Measurements from ENCODE around the gene DRD4.
"Not testable (repeated sequence)": the region's sequence is repeated elsewhere in the genome, so short reads cannot be mapped to it uniquely, and the experiment has no call there.

DRD4 gene

DNA sequence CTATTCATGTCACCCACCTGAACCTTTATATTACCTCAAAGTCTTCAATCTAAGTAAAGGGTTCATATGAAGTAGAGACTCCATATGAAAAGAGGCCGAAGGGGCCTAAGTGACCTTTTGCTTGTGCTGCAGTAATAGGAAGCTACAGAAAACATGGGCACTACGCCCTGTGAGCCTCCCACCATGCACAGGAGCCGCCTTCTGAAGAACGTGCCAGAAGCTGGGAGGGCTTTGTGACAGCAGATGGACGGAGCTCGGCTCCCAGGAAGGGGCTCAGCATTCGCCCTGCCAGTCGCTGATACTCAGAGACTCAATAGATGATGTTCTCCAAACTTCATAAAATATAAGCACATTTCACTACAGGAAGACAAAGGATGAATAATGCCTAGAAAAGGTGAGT is 36.8 kb downstream of the DRD4 start:
- no peak for DNase-seq (ENCODE audit: low read depth in 2 of 2, low spot score in 1 of 2)

DNA sequence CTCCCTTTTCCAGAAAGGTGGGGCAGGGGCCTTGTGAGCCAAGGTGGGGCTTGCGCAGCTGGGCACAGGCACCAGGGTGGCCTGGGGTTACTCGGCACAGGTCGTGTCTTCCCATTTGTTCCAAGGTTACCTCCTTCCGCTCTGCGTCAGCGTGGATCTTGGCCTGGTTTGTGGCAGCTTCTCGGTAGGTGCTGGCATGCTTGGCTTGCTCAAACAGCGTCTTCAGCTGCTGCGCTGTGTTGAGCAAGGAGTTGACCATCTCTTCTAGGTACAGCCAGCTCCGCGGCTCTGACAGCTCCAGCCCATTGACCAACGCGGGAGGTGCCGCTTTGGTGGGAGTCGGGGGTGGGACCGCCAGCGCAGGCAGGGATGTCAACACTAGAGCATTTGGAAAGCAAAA is 37.3 kb downstream of the DRD4 start:
- no peak for DNase-seq (ENCODE audit: low read depth in 2 of 2, low spot score in 1 of 2)

GRCh38 chr11:678297-678696 is 41.2 kb downstream of the DRD4 start:
- no peak for DNase-seq (ENCODE audit: low read depth in 2 of 2, low spot score in 1 of 2)

GRCh38 chr11:679271-680207 is 42.5 kb downstream of the DRD4 start:
- DNase-seq (ENCODE audit: low read depth in 2 of 2, low spot score in 1 of 2) = no peak

DNA sequence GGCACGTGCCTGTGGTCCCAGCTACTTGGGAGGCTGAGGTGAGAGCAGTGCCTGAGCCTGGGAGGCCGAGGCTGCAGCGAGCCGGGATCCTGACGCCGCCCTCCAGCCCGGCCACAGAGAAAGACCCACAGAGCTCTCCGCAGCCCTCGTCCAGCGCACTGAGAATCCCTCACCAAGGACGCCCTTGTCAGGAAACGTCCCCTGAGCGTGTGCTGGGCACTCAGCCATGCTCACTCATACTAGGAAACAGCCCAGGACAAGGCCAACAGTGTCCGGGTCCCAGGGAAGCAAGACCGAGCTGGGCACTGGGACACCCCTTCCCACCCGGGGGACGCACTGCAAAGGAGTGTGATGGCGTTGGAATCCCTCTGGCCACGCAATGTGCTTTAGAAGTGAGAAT is 43.4 kb downstream of the DRD4 start:
- no peak for DNase-seq (ENCODE audit: low read depth in 2 of 2, low spot score in 1 of 2)

- no peak for DNase-seq (ENCODE audit: low read depth in 2 of 2, low spot score in 1 of 2)
Observed at GRCh38 chr11:680970-681369, 43.9 kb downstream of the DRD4 start.

GRCh38 chr11:686451-687243 is 49.6 kb downstream of the DRD4 start:
- no peak for DNase-seq (ENCODE audit: low read depth in 2 of 2, low spot score in 1 of 2)

DNA sequence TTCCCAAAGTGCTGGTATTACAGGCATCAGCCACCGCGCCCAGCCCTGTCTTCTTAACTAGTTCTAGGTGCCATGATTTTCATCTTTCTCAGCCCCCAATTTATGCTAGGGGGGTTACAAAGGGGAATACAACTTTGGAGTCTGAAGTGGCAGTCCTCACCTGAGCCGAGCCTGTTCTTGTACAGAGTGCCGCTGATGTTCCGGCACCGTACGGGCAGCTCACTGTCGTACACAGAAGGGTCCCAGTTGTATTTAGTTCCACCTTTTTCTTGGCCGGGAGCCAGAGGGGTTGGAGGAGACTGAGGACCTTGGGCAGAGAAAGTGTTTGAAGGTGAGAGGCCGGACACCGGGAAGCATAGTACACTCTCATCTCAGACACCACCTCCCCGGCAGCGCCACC is 50.7 kb downstream of the DRD4 start:
- DNase-seq (ENCODE audit: low read depth in 2 of 2, low spot score in 1 of 2) = no peak

DNA sequence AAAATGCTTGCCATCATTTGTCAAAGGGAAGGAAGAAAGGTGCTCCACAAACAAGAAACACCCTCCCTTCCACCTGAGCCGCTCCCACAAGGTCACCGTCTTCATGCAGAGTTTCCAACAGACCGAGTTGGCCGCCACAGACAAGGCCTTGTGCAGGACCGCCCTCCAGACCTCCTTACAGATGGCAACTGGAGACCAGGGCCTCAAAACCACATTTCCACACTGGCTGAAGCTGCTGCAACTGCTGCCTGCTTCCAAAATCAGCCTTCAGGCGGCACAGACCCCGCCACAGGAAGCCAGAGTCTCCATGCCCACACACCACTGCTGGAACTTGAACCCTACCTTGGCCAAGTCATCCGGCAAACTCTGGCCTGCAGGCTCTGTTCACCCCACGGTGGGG is 51.6 kb downstream of the DRD4 start:
- no peak for DNase-seq (ENCODE audit: low read depth in 2 of 2, low spot score in 1 of 2)

- DNase-seq (ENCODE audit: low read depth in 2 of 2, low spot score in 1 of 2) = no peak
Observed at GRCh38 chr11:689625-690024, 52.6 kb downstream of the DRD4 start.

DNA sequence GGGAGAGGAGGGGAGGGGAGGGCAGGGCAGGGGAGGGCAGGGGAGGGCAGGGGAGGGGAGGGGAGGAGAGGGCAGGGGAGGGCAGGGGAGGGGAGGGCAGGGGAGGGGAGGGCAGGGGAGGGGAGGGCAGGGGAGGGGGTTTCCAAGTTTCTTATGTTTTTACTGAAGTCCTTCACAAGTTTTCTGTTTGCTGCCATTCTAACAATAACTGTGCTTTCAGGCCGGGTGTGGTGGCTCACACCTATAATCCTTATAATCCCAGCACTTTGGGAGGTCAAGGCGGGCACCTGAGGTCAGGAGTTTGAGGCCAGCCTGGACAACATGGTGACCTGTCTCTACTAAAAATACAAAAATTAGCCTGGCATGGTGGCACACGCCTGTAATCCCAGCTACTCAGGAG is 53.2 kb downstream of the DRD4 start:
- DNase-seq (ENCODE audit: low read depth in 2 of 2, low spot score in 1 of 2) = not testable (repeated sequence)
